ENCODE results near the gene OASL.

The OASL gene

DNA sequence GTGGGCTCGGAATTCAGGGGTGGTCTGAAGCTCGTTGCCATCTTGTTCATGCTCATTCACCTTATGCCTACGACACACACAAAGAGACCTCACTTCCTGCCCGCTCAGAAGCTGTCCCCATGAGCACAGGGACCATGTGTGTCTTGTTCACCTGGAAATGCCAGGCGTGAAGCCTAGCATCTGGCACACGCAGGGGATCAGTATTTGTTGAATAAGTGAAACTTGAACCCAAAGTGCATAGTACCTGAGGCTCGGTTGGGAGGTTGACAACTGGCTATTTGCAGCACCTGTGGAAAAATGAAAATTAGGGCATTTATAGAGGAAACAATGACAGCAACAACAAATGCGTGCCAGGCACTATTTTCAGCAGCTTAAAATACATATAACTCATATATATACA is 28.2 kb downstream of the OASL start:
- no peak for DNase-seq

DNA sequence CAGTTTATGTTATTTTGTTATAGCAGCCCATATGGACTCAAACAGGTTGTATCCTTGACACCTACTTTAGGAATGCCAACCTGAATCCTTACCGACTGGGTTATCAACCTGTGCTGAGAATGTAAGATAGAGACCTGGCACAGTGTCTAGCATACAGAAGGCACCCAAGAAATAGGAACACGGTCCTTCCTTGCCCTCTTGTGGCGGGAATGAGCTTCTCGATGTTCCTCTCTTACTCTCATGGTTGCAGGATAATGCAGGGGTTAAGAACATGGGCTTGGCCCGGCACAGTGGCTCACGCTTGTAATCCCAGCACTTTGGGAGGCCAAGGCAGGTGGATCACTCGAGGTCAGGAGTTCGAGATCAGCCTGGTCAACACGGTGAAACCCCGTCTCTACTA is 29.3 kb downstream of the OASL start:
- peak in 1 of 2 experiments; percentile 33 for DNase-seq

DNA sequence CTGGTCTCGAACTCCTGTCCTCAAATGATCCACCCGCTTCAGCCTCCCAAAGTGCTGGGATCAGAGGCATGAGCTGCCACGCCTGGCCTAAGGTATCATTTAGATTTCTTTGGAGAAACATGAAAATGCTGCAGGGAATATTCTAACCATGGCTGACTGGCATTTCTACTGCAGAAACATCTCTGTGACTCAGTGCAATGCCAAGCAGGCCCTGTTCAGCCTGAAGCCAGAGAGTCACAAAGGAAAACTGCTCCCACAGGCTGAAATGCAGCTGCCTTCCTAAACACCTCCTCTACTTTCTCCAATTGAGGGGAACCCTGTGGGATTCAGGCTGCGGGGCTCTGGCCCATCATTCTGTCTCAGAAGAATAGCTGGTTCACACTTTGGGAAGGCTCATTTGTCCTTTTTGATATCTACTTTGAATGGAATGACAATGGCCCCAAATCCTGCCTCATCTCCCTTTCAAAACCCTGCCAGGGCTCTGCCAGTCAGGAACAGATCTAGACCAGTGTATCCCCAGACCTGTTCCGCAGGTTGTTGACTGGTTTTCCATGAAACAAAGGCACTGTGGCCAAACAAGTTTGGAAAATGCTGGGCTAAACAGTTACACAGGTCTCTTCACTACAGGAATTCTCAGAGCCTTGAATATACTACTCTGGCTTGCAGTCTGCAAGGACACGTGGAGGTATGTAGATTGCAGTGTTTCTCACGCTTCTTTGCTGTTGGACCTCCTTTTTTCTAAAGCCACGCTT is 30.5 kb downstream of the OASL start:
- DNase-seq = no peak

DNA sequence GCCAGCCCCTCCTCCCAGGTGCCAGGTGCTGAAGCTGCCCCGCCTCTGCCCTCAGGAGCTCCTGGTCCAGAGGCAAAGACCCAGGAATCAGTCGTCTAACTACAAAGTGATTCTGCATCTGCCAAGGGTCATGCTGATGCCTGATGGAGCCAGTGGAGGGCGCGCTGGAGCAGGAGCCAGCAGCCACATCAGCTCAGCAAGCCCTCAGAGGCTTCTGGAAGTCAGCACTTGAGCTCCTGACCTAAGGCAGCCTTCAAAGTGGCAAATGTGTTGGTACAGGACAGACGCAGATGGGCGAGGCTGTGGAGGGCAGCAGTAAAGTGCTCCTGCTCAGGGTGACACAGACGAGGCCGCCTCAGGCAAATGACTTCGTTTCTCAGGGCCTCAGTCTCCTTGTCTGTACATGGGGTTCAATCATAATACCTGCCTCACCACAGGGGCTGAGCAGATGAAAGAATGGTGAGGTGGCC is 33.7 kb downstream of the OASL start:
- no peak for DNase-seq

DNA sequence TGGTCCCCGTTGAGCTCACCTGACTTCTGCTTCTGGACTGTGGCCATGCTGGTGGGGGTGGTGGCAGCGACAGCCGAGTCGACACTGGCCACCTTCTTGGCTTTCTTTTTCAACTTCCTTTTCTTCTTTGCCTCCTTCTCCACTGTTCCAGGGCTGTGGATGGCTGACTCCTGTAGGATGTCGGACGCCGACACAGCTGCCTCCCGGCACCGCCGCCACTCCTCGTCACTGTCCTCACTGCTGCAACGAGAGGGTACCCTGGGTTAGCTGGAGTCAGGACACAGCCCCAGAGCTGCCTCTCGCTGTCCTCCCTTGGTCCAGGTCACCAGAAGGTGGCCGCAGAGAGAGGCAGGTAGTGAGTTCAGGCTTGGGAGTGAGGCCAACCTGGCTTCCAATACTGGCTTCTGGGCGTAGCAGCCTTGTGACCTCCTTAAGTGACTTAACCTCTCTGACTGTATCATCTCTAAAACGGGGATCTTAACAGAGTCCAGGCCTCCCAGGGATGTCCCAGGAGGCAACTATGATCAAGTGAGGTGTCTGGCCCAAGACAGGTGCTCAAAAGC is 34.7 kb downstream of the OASL start:
- no peak for DNase-seq

DNA sequence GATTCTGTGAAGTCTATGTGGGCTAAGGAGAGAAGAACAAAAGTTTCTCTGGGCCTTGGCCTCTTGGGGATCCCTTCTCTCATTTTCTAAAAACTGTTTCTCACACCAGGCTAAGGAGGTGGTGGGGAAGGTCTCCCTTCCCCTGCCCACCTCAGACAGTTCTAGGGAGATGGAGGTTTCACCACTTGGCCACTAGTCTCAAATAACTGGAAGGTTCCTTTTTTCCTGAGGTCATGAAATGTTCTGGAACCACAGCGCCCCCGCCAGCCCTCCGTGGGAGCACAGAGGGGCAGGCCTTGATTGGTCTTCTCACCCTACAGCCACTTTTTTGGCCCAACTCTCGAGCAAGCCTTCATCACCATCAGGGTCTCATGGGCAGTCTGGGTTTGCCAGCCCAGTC is 35.4 kb downstream of the OASL start:
- no peak for DNase-seq

DNA sequence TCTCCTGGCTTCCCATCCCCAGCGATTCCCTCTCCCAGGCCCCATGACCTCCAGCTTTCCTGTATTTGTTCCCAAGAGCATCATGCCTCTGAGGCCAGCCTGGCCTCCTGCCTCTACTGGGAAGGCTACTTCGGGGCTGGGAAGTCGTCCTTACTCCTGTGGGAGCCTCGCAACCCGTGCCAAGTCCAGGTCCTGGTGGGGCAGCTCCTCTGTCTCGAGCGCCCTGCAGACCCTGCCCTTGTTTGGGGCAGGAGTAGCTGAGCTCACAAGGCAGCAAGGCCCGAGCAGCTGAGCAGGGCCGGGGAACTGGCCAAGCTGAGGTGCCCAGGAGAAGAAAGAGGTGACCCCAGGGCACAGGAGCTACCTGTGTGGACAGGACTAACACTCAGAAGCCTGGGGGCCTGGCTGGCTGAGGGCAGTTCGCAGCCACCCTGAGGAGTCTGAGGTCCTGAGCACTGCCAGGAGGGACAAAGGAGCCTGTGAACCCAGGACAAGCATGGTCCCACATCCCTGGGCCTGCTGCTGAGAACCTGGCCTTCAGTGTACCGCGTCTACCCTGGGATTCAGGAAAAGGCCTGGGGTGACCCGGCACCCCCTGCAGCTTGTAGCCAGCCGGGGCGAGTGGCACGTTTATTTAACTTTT is 37.1 kb downstream of the OASL start:
- DNase-seq = no peak

GRCh38 chr12:121001060-121001459 is 38.0 kb downstream of the OASL start:
- DNase-seq = no peak

DNA sequence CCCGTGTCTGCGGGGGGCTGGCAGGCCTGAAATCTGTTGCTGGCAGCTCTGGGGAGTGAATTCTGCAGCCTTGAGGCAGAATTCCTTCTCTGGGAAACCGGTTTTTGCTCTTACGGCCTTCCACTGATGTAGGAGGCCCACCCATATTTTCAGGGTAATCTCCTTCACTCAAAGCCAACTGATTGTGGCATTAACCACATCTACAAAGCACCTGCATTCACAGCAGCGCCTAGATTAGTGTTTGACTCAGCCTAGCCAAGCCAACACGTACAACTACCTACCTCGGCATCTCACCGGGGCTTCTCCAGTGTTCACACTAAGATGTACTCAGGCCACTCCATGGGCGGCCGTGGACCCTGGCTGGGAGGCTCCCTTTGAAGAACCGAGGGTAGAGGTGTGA is 38.5 kb downstream of the OASL start:
- no peak for DNase-seq

DNA sequence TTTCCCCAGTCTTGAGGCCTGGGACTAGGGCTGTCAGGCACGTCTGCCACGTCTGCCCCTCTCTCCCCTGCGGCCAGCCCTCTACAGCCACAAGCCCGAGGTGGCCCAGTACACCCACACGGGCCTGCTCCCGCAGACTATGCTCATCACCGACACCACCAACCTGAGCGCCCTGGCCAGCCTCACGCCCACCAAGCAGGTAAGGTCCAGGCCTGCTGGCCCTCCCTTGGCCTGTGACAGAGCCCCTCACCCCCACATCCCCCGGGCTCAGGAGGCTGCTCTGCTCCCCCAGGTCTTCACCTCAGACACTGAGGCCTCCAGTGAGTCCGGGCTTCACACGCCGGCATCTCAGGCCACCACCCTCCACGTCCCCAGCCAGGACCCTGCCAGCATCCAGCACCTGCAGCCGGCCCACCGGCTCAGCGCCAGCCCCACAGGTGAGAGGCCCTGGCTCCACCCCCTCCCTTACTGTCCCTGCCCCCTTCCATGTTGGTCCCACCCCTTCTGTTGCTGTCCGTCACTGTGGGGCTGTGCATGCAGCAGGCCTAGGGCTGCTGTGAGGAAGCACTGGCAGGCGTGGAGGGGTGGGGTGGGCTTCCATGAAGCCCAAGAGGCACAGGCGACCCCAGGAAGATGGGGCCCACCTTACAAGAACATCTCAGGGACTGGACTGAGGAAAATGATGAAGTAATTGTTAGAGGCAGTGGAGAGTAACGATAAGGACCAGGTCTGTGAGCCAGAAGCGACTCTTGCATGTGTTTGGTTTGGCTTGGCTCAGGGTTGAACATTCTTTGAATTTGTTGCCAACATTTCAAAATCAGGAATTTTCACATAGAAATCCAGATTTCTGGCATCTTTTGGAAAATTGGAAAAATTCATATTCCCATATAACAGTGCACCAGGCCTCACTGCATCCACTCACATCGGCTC is 39.6 kb downstream of the OASL start:
- no peak for DNase-seq

- DNase-seq = no peak
These were observed 40.6 kb downstream of the OASL start for GRCh38 chr12:120998435-120998834.

DNA sequence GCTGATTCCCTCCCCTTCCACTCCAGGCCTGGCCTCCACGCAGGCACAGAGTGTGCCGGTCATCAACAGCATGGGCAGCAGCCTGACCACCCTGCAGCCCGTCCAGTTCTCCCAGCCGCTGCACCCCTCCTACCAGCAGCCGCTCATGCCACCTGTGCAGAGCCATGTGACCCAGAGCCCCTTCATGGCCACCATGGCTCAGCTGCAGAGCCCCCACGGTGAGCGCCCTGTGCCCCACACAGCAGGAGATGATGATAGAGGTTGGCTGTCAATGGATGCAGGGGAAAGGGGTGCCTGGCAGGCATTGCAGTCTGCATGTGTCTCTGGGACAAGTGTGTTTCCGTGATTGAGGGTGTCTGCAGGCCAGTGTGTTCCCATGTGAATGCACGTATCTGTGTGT is 41.6 kb downstream of the OASL start:
- DNase-seq = no peak

- DNase-seq = no peak
These were observed 42.8 kb downstream of the OASL start for GRCh38 chr12:120996133-120996746.

- no peak for DNase-seq
These were observed 44.3 kb downstream of the OASL start for GRCh38 chr12:120994589-120995337.

GRCh38 chr12:120994059-120994458 is 45.0 kb downstream of the OASL start:
- no peak for DNase-seq

DNA sequence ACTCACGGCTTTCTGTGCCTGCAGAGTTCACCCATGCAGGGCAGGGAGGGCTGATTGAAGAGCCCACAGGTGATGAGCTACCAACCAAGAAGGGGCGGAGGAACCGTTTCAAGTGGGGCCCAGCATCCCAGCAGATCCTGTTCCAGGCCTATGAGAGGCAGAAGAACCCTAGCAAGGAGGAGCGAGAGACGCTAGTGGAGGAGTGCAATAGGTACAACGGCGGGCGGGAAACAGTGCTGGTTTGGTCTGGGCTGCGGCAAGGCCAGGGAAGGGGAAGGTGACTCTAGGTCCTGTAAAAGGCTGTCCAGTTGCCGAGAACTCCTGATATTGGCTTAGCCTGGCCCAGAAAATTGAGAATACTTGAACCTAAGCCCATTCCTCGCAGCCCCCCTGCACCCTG is 45.5 kb downstream of the OASL start:
- no peak for DNase-seq

- DNase-seq = no peak
These were observed 46.1 kb downstream of the OASL start for GRCh38 chr12:120992989-120993388.

- no peak for DNase-seq
These were observed 47.1 kb downstream of the OASL start for GRCh38 chr12:120991965-120992364.

DNA sequence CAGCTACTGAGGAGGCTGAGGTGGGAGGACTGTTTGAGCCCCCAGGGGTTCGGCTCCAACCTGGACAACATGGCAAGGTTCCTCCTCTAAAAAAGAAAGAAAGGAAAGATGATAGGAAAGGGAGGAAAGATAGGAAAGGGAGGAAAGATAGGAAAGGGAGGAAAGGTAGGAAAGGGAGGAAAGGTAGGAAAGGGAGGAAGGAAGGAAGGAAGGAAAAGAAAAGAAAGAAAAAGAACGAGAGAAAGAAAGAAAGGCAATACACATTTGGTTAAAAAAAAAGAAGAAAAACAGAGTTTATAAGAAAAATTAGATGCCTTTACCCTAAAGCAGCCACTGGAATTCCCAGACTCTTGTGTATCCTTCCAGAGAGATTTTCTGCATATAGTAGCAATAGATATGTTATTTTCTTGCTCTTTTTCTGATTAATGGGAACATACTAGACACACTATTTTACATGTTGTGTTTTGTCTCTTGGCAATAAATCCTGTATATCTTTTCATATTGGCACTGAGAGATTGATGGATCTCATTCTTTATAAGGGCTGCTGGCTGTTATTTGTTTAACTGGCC is 48.5 kb downstream of the OASL start:
- DNase-seq = no peak

DNA sequence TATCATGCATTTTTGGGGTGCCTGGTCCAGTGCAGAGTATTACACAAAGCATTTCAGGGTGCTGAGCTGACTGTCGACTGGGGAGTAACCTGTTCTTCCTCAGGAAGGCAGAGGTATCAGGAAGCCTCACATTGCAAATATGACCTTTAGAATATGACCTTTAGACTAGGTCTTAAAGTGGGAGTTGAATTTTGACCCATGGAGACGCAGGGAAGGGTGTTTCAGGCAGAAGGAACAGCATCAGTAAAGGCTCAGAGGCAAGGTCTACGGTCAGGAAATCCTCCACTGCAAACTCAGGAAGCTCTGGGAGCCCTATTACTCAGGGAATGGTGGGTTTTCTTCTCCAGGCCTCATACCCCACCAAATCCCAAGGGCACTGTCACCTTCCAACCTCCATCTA is 49.4 kb downstream of the OASL start:
- DNase-seq = no peak

- DNase-seq = no peak
These were observed 50.4 kb downstream of the OASL start for GRCh38 chr12:120988658-120989057.

DNA sequence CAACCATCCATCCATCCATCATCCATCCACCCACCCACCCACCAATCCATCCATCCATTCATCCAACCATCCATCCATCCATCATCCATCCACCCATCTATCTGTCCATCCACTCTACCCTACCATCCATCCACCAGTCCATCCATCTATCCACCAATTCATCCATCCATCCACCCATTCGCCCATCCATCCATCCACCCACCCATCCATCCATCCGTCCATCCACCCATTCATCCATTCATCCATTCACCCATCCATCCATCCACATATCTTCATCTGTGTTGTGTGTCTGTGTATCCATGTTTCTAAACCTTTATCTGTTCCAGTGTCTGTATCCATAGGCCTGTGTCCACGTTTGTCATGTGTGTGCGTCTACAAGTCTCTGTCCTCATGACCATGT is 50.8 kb downstream of the OASL start:
- DNase-seq = no peak
